HepG2 (cell line): ENCODE data around the gene NUAK2. TPM values are rescaled to one million over a fixed set of nuclear protein-coding genes. Genes with fewer than 3 reads are reported as not detected.

Experiments
- ATAC-seq: fragments of 200-7000 bp; cut with Tn5 transposase; 3 replicates; pipeline ENCODE4 v1.9.1; 2020; ENCODE audit warnings: mild to moderate bottlenecking, moderate library complexity
- BruUV-seq: library from RNA; stranded (reverse); fragments of 400-500 nt; replicated peaks from 2 replicates; lab custom pipeline; 2021; lab: Mats Ljungman, UMichigan
- CTCF ChIA-PET: fragments of 300-600 bp; formaldehyde crosslinking; extraction: SDS; loops from one replicate; lab custom pipeline; 2021; ENCODE audit warnings: low total read pairs, inconsistent platforms, low intra/inter-chr PET ratio; lab: Yijun Ruan, JAX
- POLR2A ChIA-PET: fragments of 350-600 bp; sonication (Branson Sonifier 250); formaldehyde crosslinking; loops from one replicate; lab custom pipeline; 2020; ENCODE audit warnings: antibody characterized with exemption, inconsistent platforms; lab: Yijun Ruan, JAX
- DNase-seq: peaks from one replicate; pipeline ENCODE4 v3.0.0-alpha.2; 2015; ENCODE audit warnings: low spot score
- FAIRE-seq: peaks from 3 replicates; lab custom pipeline; 2011; peaks lifted over from hg19 to GRCh38; lab: Jason Lieb, UNC
- H2AFZ ChIP-seq: one replicate; pipeline ENCODE4 v1.6.1; 2011; ENCODE audit warnings: low read length, inconsistent platforms
- H3K27ac ChIP-seq: fragments of 300-600 bp; 3 replicates; pipeline ENCODE4 v1.8.0; 2011; ENCODE audit warnings: mixed run types, mild to moderate bottlenecking, mixed read lengths, low read length, inconsistent platforms; ENCODE audit not compliant: insufficient read depth; ENCODE audit errors: extremely low read length
- H3K27me3 ChIP-seq, 2 experiments: fragments of 200-600 bp in 1 of 2; 2 replicates in 1 of 2; 3 replicates in 1 of 2; pipeline versions ENCODE4 v1.6.0 to v1.8.0; 2011; ENCODE audit warnings: low read length in 2 of 2, mild to moderate bottlenecking in 2 of 2, moderate library complexity in 2 of 2, inconsistent platforms in 1 of 2; ENCODE audit not compliant: insufficient read depth in 2 of 2, control insufficient read depth in 1 of 2
- H3K36me3 ChIP-seq, 2 experiments: fragments of 200-600 bp in 1 of 2; replicated peaks in 1 of 2; 2 replicates in 1 of 2; 3 replicates in 1 of 2; pipeline versions ENCODE4 v1.5.1 to v1.8.0; 2011; ENCODE audit warnings: low read length in 2 of 2, inconsistent platforms in 1 of 2; ENCODE audit not compliant: insufficient read depth in 2 of 2, control insufficient read depth in 1 of 2
- H3K4me1 ChIP-seq: 2 replicates; pipeline ENCODE4 v1.5.1; 2012; ENCODE audit warnings: low read length, inconsistent platforms; ENCODE audit not compliant: insufficient read depth
- H3K4me2 ChIP-seq: 2 replicates; pipeline ENCODE4 v1.6.0; 2011; ENCODE audit warnings: low read depth, low read length, inconsistent platforms
- H3K4me3 ChIP-seq, 3 experiments: fragments of 200-600 bp in 1 of 3; sonication (generic), shearing (Covaris generic) in 1 of 3; replicated peaks in 1 of 3; 2 replicates each; pipeline ENCODE4 v1.5.1; 2011 to 2016; ENCODE audit warnings: low read length in 3 of 3, inconsistent platforms in 2 of 3, low read depth in 2 of 3, mild to moderate bottlenecking in 2 of 3, control low read depth in 1 of 3, mixed read lengths in 1 of 3; ENCODE audit not compliant: insufficient read depth in 1 of 3
- H3K79me2 ChIP-seq: one replicate; pipeline ENCODE4 v1.6.1; 2011; ENCODE audit warnings: low read length, inconsistent platforms; ENCODE audit not compliant: insufficient read depth
- H3K9ac ChIP-seq: 2 replicates; pipeline ENCODE4 v1.6.0; 2011; ENCODE audit warnings: mild to moderate bottlenecking, low read depth, low read length, inconsistent platforms; ENCODE audit not compliant: insufficient read depth
- H3K9me3 ChIP-seq: 2 replicates; pipeline ENCODE4 v1.5.1; 2012; ENCODE audit warnings: mild to moderate bottlenecking, low read length
- H4K20me1 ChIP-seq: 2 replicates; pipeline ENCODE4 v1.6.0; 2011; ENCODE audit warnings: inconsistent platforms, mild to moderate bottlenecking, low read length, moderate library complexity; ENCODE audit not compliant: insufficient read depth
- CTCF ChIP-seq: sonication (generic); formaldehyde crosslinking; IDR thresholded peaks from 2 replicates; pipeline ENCODE4 v1.5.0; 2020; ENCODE audit warnings: mild to moderate bottlenecking, missing genetic modification reagents, moderate library complexity
- HMG20B ChIP-seq: conservative IDR thresholded peaks from 2 replicates; pipeline ENCODE4 v1.6.1; 2016; ENCODE audit warnings: missing genetic modification reagents, missing compliant biosample characterization
- NFKB2 ChIP-seq: sonication (generic); formaldehyde crosslinking; IDR thresholded peaks from 2 replicates; pipeline ENCODE4 v1.4.0; 2020; ENCODE audit warnings: missing genetic modification reagents, borderline replicate concordance
- NR2F6 ChIP-seq, 2 experiments: IDR thresholded peaks; 2 replicates each; pipeline ENCODE4 v1.6.1; 2016; ENCODE audit warnings: antibody characterized with exemption in 1 of 2, mild to moderate bottlenecking in 1 of 2
- REST ChIP-seq, 2 experiments: IDR thresholded peaks; 2 replicates each; pipeline ENCODE4 v1.6.1; 2011 to 2012; ENCODE audit warnings: low read length in 2 of 2, borderline replicate concordance in 1 of 2, low read depth in 1 of 2, mild to moderate bottlenecking in 1 of 2, moderate library complexity in 1 of 2
- SMAD1 ChIP-seq: sonication (generic); formaldehyde crosslinking; IDR thresholded peaks from 2 replicates; pipeline ENCODE4 v1.4.0; 2020; ENCODE audit warnings: missing genetic modification reagents, low read depth, mild to moderate bottlenecking, borderline replicate concordance
- SUZ12 ChIP-seq: fragments of 150-350 bp; IDR thresholded peaks from 2 replicates; pipeline ENCODE4 v1.6.1; 2014; ENCODE audit warnings: low read depth, low read length
- ZNF263 ChIP-seq: sonication (generic); formaldehyde crosslinking; IDR thresholded peaks from 2 replicates; pipeline ENCODE4 v1.4.0; 2020; ENCODE audit warnings: missing genetic modification reagents
- ZNF543 ChIP-seq: sonication (generic); formaldehyde crosslinking; IDR thresholded peaks from 2 replicates; pipeline ENCODE4 v1.4.0; 2020; ENCODE audit warnings: mild to moderate bottlenecking, missing genetic modification reagents
- ZNF766 ChIP-seq: sonication (generic); formaldehyde crosslinking; IDR thresholded peaks from 2 replicates; pipeline ENCODE4 v1.5.0; 2020; ENCODE audit warnings: missing genetic modification reagents, borderline replicate concordance
- WGBS: methylation state at CpG from one replicate; pipeline ENCODE4 v1.1.6; 2017; ENCODE audit warnings: low lambda C conversion rate; 5-methylcytosine and 5-hydroxymethylcytosine counted together
- in situ Hi-C: cut with HindIII; loops from 2 replicates; pipeline ENCODE4 v1.10.0; 2017; ENCODE audit warnings: low pct_unique_long_range_greater_than_20kb; ENCODE audit not compliant: extremely low pct_ligation_motif_present
- intact Hi-C: fragments of 100-400 bp; cut with micrococcal nuclease; formaldehyde crosslinking; loops from one replicate; pipeline ENCODE4 v1.10.0; 2022; ENCODE audit not compliant: unreplicated experiment
- polyA plus RNA-seq, 8 experiments: library from polyadenylated mRNA; depleted of rRNA in 3 of 8; stranded (reverse) in 7 of 8; unstranded in 1 of 8; fragments of >200 nt; fragmentation: Illumina TruSeq in 4 of 8; extraction: Trizol in 4 of 8; gene quantifications; 2 replicates each; pipeline versions ENCODE4 v1.2.1 to v1.2.3, GENCODE V29; 2011 to 2016; ENCODE audit warnings: low read depth in 4 of 8, missing spikeins in 1 of 8, mixed read lengths in 1 of 8; ENCODE audit not compliant: insufficient read depth in 1 of 8
- total RNA-seq, 5 experiments: library from RNA; depleted of rRNA; stranded (reverse); fragments of >200 nt; fragmentation: Illumina TruSeq; extraction: Trizol; gene quantifications; 2 replicates each; pipeline ENCODE4 v1.2.3, GENCODE V29; 2016; ENCODE audit warnings: low read depth in 1 of 5

NUAK2 gene
- total and polyA plus RNA-seq, 2 of the 13 experiments (the other 11 are each of a cell fraction or from before 2014, with no cell fraction given): 0.75 to 1.1 TPM

- FAIRE-seq (no peak), DNase-seq (no peak), ATAC-seq (peak; percentile 14; the same call in 2 of the 3 replicates)
- no peak overlapping the region for H2AFZ ChIP-seq
- in situ Hi-C loops (loop anchor here (5.0 kb wide), 1 partner anchor 51 kb away; the partner anchor contains the start of gene NUAK2), intact Hi-C loops (no loop called here)
- no peaks in the 10 kb centered on the region for H4K20me1 ChIP-seq
- WGBS: 44% methylated on average over 7 of the region's 8 CpGs
- H3K4me3 ChIP-seq: no peak overlapping the region
- CTCF ChIA-PET: interaction anchor here (0.7 to 5.5 kb wide), 2 partner anchors 53 to 65 kb away, joined by 3 to 150 read pairs; partner anchors contain the start of gene NUAK2
- H3K4me2 ChIP-seq: no peak overlapping the region
- no peaks in the 10 kb centered on the region for H3K9me3 ChIP-seq
- no peak overlapping the region for H3K27ac ChIP-seq
- no TSS peak for BruUV-seq
- POLR2A ChIA-PET: interaction anchor here (0.7 to 1.7 kb wide), 3 partner anchors 30 to 60 kb away, joined by 3 to 8 read pairs (median 3); partner anchors contain the start of gene DSTYK
- H3K9ac ChIP-seq: no peak overlapping the region
- H3K27me3 ChIP-seq: peaks cover 5 to 36% of the 10 kb centered on the region in 2 experiments
- peaks cover 32% of the 10 kb centered on the region for H3K4me1 ChIP-seq
- H3K36me3 ChIP-seq: no peaks in the 10 kb centered on the region
- TF ChIP-seq CTCF (CRISPR knock-in tag) (peak; percentile 16; the same call in 1 of the 2 replicates), NFKB2 (CRISPR knock-in tag) (peak; percentile 28; the same call in 1 of the 2 replicates), ZNF543 (peak; percentile 62; the same call in 1 of the 2 replicates), SUZ12 (no peak), ZNF263 (CRISPR knock-in tag) (no peak)
- H3K79me2 ChIP-seq: no peaks in the 10 kb centered on the region
These were observed 50.3 kb downstream of the NUAK2 start for GRCh38 chr1:205271277-205271676.

- intact Hi-C loops (no loop called here), in situ Hi-C loops (loop anchor here (5.0 kb wide), 1 partner anchor 52 kb away; the partner anchor contains the start of gene NUAK2)
- no peak for FAIRE-seq
- no peaks in the 10 kb centered on the region for H3K36me3 ChIP-seq
- no peaks in the 10 kb centered on the region for H3K9me3 ChIP-seq
- 0 out of 2 replicates have a peak overlapping the region, but pooled peaks have one; percentile 15 for H3K4me2 ChIP-seq
- H3K79me2 ChIP-seq: no peaks in the 10 kb centered on the region
- peaks cover 5 to 30% of the 10 kb centered on the region in 2 experiments for H3K27me3 ChIP-seq
- ATAC-seq: peak; percentile 7
- ChIA-PET POLR2A (interaction anchor here (0.7 to 1.7 kb wide), 3 partner anchors 31 to 60 kb away, joined by 3 to 8 read pairs (median 3); partner anchors contain the start of gene DSTYK), CTCF (interaction anchor here (0.7 to 5.5 kb wide), 2 partner anchors 53 to 65 kb away, joined by 3 to 150 read pairs; partner anchors contain the start of gene NUAK2)
- no peak overlapping the region for H2AFZ ChIP-seq
- no peak overlapping the region for H3K9ac ChIP-seq
- H3K4me3 ChIP-seq: no peak overlapping the region
- H3K4me1 ChIP-seq: peaks cover 32% of the 10 kb centered on the region
- BruUV-seq: no TSS peak
- peak; percentile 65 for DNase-seq
- 18% methylated on average over 8 of the region's 8 CpGs for WGBS
- no peak overlapping the region for H3K27ac ChIP-seq
- no peaks in the 10 kb centered on the region for H4K20me1 ChIP-seq
- TF ChIP-seq SMAD1 (no peak), ZNF766 (CRISPR knock-in tag) (no peak), REST (IDR thresholded peaks at IDR 0.05; ENCODE audit: borderline replicate concordance in 1 of 2, low read depth in 1 of 2, low read length in 2 of 2) (no peak), HMG20B (CRISPR knock-in tag) (no peak), NR2F6 (IDR thresholded peaks at IDR 0.05) (no peak), NR2F6 (CRISPR knock-in tag; IDR thresholded peaks at IDR 0.05) (no peak)
These were observed 50.8 kb downstream of the NUAK2 start for GRCh38 chr1:205270764-205271163.
